Activated CD4-positive, CD25-positive, alpha-beta regulatory T cell treated with anti-CD3 and anti-CD28 coated beads, Interleukin-2, amount 50 U/mL, for 72 hours (primary cell): ENCODE results near the gene SYCP2.

Source experiments
- DNase-seq: peaks from one replicate; pipeline ENCODE4 v3.0.0; 2021

SYCP2 gene

DNA sequence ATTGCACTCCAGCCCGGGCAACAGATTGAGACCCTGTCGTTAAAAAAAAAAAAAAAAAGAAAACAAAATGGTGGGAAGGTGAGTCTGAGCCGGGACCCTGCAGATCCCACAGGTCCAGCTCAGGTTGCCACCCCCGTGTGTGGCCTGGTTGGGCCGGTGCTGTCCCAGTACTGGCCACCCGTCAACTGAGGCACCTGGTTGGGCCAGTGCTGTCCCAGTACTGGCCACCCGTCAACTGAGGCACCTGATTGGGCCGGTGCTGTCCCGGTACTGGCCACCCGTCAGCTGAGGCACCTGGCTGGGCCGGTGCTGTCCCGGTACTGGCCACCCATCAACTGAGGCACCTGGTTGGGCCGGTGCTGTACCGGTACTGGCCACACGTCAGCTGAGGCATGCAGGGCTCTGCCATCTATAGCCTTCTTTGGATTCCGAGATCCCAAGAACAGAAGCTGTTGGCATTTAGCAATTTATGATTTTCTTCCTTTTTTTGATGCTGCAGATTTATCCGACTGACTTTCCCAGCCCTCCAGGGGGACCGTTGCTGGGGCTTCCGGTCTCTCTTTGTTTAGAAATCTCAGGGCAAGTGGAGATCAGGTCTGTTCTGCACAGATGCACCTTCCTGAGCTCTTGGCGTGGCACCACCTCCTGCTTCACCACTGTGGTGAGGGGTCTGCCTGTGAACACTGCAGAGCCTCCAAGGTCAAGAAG lies 113.8 kb downstream of the SYCP2 start:
- DNase-seq, result no peak

DNA sequence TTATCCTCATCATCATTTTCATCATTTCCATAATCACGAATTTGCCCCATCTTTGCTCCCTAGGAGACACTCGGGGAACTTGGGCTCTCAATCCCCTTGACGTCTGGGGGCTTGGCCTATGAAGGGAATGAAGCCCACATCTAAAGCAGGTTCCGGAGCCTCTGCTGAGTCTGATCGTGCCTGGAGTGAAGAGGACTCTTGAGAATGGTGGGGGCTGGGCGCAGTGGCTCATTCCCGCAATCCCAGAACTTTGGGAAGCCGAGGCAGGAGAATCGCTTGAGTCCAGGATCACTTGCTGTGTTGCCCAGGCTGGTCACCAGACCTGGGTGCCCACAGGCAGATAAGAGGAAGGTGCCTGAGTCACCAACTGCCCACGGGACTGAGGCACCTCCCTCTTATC lies 114.5 kb downstream of the SYCP2 start:
- no peak for DNase-seq

DNA sequence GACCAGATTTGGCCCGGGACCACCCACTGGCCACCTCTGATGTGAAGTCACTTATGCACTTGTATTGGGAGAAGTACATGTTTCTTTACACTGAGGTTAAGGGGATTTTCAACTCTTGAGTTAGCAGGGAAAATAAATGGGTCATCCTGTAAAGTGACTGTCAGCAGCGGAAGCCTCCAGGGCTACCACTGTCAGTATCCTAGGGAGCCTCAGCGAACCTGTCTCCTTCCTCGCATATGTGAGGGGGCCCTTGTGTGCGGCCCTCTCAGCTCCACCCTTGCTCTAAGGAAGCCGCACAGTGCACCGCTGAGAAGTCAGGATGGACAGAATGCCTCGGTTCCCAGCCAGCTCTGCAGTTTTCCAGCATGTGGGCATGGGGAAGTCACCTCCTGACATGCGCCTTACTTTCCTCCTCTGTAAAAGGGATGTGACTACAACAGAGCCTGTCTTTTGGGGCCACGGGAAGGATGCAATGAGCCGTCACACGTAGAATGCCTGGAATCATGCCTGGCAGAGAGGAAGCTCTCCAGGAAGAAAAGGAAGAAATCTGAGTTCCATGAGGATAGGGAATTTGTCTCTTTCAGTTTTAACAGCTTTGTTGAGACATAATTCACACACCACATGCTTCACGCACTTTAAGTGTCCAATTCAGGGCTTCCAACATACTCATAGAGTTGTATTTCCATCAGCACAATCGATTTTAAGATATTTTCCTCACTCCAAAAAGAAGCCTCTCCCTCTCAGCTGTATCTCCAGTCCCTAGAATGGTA lies 115.4 kb downstream of the SYCP2 start:
- no peak for DNase-seq

- no peak for DNase-seq
These were observed 116.0 kb downstream of the SYCP2 start for GRCh38 chr20:59817406-59817805.

GRCh38 chr20:59816146-59816738 lies 117.2 kb downstream of the SYCP2 start:
- DNase-seq, result no peak

- DNase-seq, result no peak
These were observed 118.5 kb downstream of the SYCP2 start for GRCh38 chr20:59814840-59815340.

DNA sequence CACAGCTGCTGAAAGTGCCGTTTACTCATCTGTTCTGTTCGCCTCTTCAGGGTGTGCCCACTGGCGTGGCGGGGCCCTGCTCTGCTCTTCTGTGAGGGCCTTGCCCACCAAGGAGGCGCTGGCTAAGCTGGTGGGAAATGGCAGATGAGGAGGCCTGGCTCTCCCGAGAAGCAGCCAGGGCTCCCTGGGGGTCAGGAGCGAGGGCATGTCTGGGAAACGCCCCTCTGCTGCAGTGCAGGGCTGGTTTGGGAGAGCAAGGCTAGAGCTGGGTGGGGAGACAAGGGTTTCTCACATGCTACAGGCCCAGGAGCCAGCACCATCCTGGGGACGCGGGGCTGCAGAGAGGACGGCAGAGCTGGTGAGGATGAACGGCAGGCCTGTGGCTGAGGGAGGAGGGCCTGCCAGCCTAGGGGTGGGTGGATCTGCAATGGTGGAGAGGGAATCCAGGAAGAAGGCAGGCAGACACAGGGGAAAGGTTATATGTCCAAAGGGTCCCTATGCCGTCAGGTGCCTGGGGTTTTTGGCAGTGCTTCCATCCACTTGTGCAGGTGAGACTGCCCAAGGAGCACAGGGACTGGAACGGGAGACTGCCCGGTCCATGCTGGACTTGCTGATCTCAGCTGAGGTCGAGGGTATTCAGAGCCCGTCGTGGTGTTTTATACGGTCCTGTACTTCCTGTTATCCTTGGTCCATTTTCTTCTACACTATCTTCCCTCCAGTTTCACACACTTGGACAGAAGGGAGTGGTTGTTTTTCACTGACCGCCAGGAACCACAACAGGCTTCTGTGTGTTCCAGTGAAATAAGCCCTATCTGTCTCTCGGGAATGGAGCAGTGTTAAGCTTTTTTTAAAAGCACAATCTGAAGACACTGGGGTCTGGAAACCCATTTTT lies 119.2 kb downstream of the SYCP2 start:
- no peak for DNase-seq
